DOHH2 (cell line): ENCODE measurements around the gene YPEL3.

Experiments used
- EZH2phosphoT487 ChIP-seq: fragments of 200-600 bp; sonication (generic); IDR thresholded peaks from 2 replicates; pipeline ENCODE4 v1.6.1; 2017; ENCODE audit warnings: borderline replicate concordance, mild to moderate bottlenecking, antibody characterized with exemption, low read length, moderate library complexity, mixed read lengths
- TF ChIP-seq, protein P1 (sequence below): fragments of 200-600 bp; sonication (generic); IDR thresholded peaks from one replicate; pipeline ENCODE4 v1.5.1; 2014; ENCODE audit warnings: antibody characterized with exemption, mild to moderate bottlenecking, low read depth, low read length; ENCODE audit not compliant: poor library complexity, severe bottlenecking

DNA sequence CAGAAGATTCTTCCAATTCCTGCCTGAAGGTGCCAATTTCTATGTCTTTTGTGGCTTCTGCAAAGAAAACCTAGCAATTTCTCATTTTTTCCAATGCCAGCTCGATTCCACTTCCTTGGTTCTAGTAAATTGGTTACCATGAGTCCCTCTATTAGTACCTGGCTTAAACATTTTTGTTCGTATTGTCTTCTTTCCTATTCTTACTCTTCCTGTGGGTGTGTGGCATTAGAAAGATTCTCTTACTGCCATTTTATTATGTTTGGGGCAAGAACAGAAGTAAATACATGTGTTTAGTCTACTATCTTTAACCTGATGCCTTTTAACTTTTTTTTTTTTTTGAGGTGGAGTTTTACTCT, 47.3 kb upstream of the YPEL3 start:
- TF ChIP-seq, protein P1, sequence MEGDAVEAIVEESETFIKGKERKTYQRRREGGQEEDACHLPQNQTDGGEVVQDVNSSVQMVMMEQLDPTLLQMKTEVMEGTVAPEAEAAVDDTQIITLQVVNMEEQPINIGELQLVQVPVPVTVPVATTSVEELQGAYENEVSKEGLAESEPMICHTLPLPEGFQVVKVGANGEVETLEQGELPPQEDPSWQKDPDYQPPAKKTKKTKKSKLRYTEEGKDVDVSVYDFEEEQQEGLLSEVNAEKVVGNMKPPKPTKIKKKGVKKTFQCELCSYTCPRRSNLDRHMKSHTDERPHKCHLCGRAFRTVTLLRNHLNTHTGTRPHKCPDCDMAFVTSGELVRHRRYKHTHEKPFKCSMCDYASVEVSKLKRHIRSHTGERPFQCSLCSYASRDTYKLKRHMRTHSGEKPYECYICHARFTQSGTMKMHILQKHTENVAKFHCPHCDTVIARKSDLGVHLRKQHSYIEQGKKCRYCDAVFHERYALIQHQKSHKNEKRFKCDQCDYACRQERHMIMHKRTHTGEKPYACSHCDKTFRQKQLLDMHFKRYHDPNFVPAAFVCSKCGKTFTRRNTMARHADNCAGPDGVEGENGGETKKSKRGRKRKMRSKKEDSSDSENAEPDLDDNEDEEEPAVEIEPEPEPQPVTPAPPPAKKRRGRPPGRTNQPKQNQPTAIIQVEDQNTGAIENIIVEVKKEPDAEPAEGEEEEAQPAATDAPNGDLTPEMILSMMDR: no peak
- TF ChIP-seq EZH2phosphoT487: no peak
